ENCODE data around the gene LRRC53.

The LRRC53 gene

GRCh38 chr1:74502432-74502831 is 10.0 kb downstream of the LRRC53 start:
- no peaks in the 10 kb centered on the region for H3K27me3 ChIP-seq (ENCODE audit: insufficient read depth, low read length)
- no peaks in the 10 kb centered on the region for H3K9me2 ChIP-seq (ENCODE audit: low read depth, low read length)
- H3K9ac ChIP-seq (ENCODE audit: low read length): no peak overlapping the region
- H3K27ac ChIP-seq (ENCODE audit: low read depth, low read length, poor library complexity, severe bottlenecking): no peak overlapping the region
- H3K4me2 ChIP-seq (ENCODE audit: low read length): no peak overlapping the region
- no peaks in the 10 kb centered on the region for H4K20me1 ChIP-seq (ENCODE audit: insufficient read depth, low read length)
- H2AFZ ChIP-seq (ENCODE audit: low read length): no peak overlapping the region
- no peaks in the 10 kb centered on the region for H3K79me2 ChIP-seq (ENCODE audit: insufficient read depth, low read length)
- no peaks in the 10 kb centered on the region for H3F3A ChIP-seq (ENCODE audit: insufficient read depth, low read length)
- H3K4me3 ChIP-seq (ENCODE audit: low read depth, low read length, poor library complexity, severe bottlenecking): no peak overlapping the region
- no peaks in the 10 kb centered on the region for H3K9me3 ChIP-seq (ENCODE audit: low read length)
- no peaks in the 10 kb centered on the region for H3K4me1 ChIP-seq (ENCODE audit: insufficient read depth, low read length, severe bottlenecking)
- TF ChIP-seq EZH2 (IDR thresholded peaks at IDR 0.05; ENCODE audit: borderline replicate concordance, low read length) (no peak), CTCF (IDR thresholded peaks at IDR 0.05; ENCODE audit: low read length) (no peak)
- H3K36me3 ChIP-seq (ENCODE audit: insufficient read depth, low read length): no peaks in the 10 kb centered on the region

GRCh38 chr1:74498901-74499300 is 13.5 kb downstream of the LRRC53 start:
- Histone ChIP-seq H3K27ac (ENCODE audit: low read depth, low read length, poor library complexity, severe bottlenecking) (no peak overlapping the region), H3K36me3 (ENCODE audit: insufficient read depth, low read length) (no peaks in the 10 kb centered on the region), H3K4me3 (ENCODE audit: low read depth, low read length, poor library complexity, severe bottlenecking) (no peak overlapping the region), H3K79me2 (ENCODE audit: insufficient read depth, low read length) (no peaks in the 10 kb centered on the region), H3K27me3 (ENCODE audit: insufficient read depth, low read length) (no peaks in the 10 kb centered on the region), H4K20me1 (ENCODE audit: insufficient read depth, low read length) (no peaks in the 10 kb centered on the region), H3K4me2 (ENCODE audit: low read length) (no peak overlapping the region), H3K9ac (ENCODE audit: low read length) (no peak overlapping the region), H2AFZ (ENCODE audit: low read length) (no peak overlapping the region), H3K9me2 (ENCODE audit: low read depth, low read length) (no peaks in the 10 kb centered on the region), H3K4me1 (ENCODE audit: insufficient read depth, low read length, severe bottlenecking) (no peaks in the 10 kb centered on the region), H3K9me3 (ENCODE audit: low read length) (no peaks in the 10 kb centered on the region), H3F3A (ENCODE audit: insufficient read depth, low read length) (no peaks in the 10 kb centered on the region)
- TF ChIP-seq EZH2 (IDR thresholded peaks at IDR 0.05; ENCODE audit: borderline replicate concordance, low read length) (no peak), CTCF (IDR thresholded peaks at IDR 0.05; ENCODE audit: low read length) (no peak)

- Histone ChIP-seq H3K4me1 (ENCODE audit: insufficient read depth, low read length, severe bottlenecking) (no peaks in the 10 kb centered on the region), H3K4me2 (ENCODE audit: low read length) (no peak overlapping the region), H3F3A (ENCODE audit: insufficient read depth, low read length) (no peaks in the 10 kb centered on the region)
Measured at GRCh38 chr1:74496669-74497068, 15.7 kb downstream of the LRRC53 start.

More at GRCh38 chr1:74496669-74497068, 15.7 kb downstream of the LRRC53 start:
- Histone ChIP-seq H4K20me1 (ENCODE audit: insufficient read depth, low read length) (no peaks in the 10 kb centered on the region), H3K4me3 (ENCODE audit: low read depth, low read length, poor library complexity, severe bottlenecking) (no peak overlapping the region), H3K27me3 (ENCODE audit: insufficient read depth, low read length) (no peaks in the 10 kb centered on the region), H2AFZ (ENCODE audit: low read length) (no peak overlapping the region), H3K79me2 (ENCODE audit: insufficient read depth, low read length) (no peaks in the 10 kb centered on the region), H3K9me3 (ENCODE audit: low read length) (no peaks in the 10 kb centered on the region), H3K36me3 (ENCODE audit: insufficient read depth, low read length) (no peaks in the 10 kb centered on the region), H3K9me2 (ENCODE audit: low read depth, low read length) (no peaks in the 10 kb centered on the region), H3K9ac (ENCODE audit: low read length) (no peak overlapping the region), H3K27ac (ENCODE audit: low read depth, low read length, poor library complexity, severe bottlenecking) (no peak overlapping the region)
- TF ChIP-seq EZH2 (IDR thresholded peaks at IDR 0.05; ENCODE audit: borderline replicate concordance, low read length) (no peak), CTCF (IDR thresholded peaks at IDR 0.05; ENCODE audit: low read length) (no peak)
